ENCODE data around the gene AMN1. TPM values are rescaled to one million over a fixed set of nuclear protein-coding genes. Genes with fewer than 3 reads are reported as not detected.

Gene AMN1
- total RNA-seq, 1 experiment from 2014 or later: 26.9 TPM

DNA sequence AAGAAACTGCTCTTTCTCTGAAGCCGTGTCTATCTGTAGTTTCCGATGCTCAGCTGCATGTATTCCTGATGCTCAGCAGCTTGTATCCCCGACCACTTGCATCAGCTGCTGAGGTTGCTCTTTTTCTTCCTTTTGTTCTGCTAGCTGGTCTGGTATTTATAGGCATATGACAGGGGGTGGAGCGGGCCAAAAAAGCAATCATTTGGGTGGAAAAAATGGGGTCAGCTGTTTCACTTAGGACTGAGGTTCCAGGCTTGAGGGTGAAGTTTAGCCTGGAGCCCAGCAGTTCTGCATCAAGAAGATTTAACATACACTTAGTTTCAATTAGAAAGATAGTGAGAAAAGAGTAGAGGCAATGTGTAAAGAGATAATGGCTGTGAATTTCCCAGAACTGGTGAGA is 23.6 kb upstream of the AMN1 start:
- no peak overlapping the region; the same call in 1 of the 2 replicates for H3K4me2 ChIP-seq (ENCODE audit: low read length)
- no peaks in the 10 kb centered on the region for H3K9me2 ChIP-seq (ENCODE audit: insufficient read depth)
- no peaks in the 10 kb centered on the region for H3K9me3 ChIP-seq (ENCODE audit: control insufficient read depth in 1 of 2, insufficient read depth in 1 of 2, low read depth in 1 of 2, low read length in 2 of 2)
- ATAC-seq (no peak), DNase-seq (ENCODE audit: low read depth, low spot score) (no peak)
- ChIA-PET CTCF (no interaction called here), POLR2A (no interaction called here), RAD21 (ENCODE audit: low non-redundant PET in 1 of 2, low total read pairs in 2 of 2, uncharacterized antibody in 2 of 2, unreplicated experiment in 2 of 2) (no interaction called here)
- H2AFZ ChIP-seq (ENCODE audit: low read depth, low read length, poor library complexity, severe bottlenecking): no peak overlapping the region
- H3K79me2 ChIP-seq (ENCODE audit: insufficient read depth, low read length): no peaks in the 10 kb centered on the region
- H3K27me3 ChIP-seq (ENCODE audit: insufficient read depth, low read length): no peaks in the 10 kb centered on the region
- H4K20me1 ChIP-seq (ENCODE audit: insufficient read depth): no peaks in the 10 kb centered on the region
- BruUV-seq (replicated peaks): no TSS peak
- H3K4me3 ChIP-seq (replicated peaks in 1 of 2; ENCODE audit: low read depth in 1 of 2, low read length in 2 of 2): no peak overlapping the region
- peaks cover 63 to 65% of the 10 kb centered on the region in 2 experiments for H3K4me1 ChIP-seq (ENCODE audit: control insufficient read depth in 1 of 2, insufficient read depth in 2 of 2, low read length in 2 of 2)
- no peaks in the 10 kb centered on the region for H3K36me3 ChIP-seq (ENCODE audit: control insufficient read depth in 1 of 2, insufficient read depth in 2 of 2, low read length in 2 of 2)
- intact Hi-C loops (cut with micrococcal nuclease): no loop called here
- H3K27ac ChIP-seq (ENCODE audit: low read depth, low read length): no peak overlapping the region
- H3K9ac ChIP-seq (ENCODE audit: low read length): 0 out of 2 replicates have a peak overlapping the region, but pooled peaks have one; percentile 18
- TF ChIP-seq ELF1 (IDR thresholded peaks at IDR 0.05; ENCODE audit: borderline replicate concordance, low read depth): no peak
- TF ChIP-seq CEBPB (IDR thresholded peaks at IDR 0.05; ENCODE audit: low read depth): no peak
- TF ChIP-seq ZNF274 (IDR thresholded peaks at IDR 0.05; ENCODE audit: low read depth, low read length): no peak
- no peak for TF ChIP-seq ZFX (IDR thresholded peaks at IDR 0.05)

DNA sequence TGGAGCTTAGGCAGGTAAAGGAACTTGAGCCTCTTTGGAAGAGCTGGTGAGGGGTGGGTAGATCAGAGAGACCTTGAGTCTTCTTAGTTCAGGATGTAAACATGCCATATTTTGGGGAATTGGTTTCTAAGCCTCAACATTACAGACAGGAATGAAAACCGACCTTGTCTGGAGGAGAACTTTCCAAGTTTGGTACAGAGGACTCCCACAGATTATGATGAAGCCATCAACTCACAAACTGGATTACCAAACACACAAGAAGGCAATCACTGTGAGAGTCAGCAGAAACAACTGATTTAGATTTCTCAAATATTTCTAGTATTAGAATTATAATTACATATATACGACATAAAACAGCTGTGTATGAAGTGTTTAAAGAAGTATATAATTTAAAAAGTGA is 22.3 kb upstream of the AMN1 start:
- no TSS peak for BruUV-seq (replicated peaks)
- Histone ChIP-seq H3K4me2 (ENCODE audit: low read length) (peak overlapping the region; percentile 62; the same call in 1 of the 2 replicates), H3K36me3 (ENCODE audit: control insufficient read depth in 1 of 2, insufficient read depth in 2 of 2, low read length in 2 of 2) (no peaks in the 10 kb centered on the region), H3K9me2 (ENCODE audit: insufficient read depth) (no peaks in the 10 kb centered on the region), H3K4me1 (ENCODE audit: control insufficient read depth in 1 of 2, insufficient read depth in 2 of 2, low read length in 2 of 2) (peaks cover 63 to 65% of the 10 kb centered on the region in 2 experiments), H3K79me2 (ENCODE audit: insufficient read depth, low read length) (no peaks in the 10 kb centered on the region), H2AFZ (ENCODE audit: low read depth, low read length, poor library complexity, severe bottlenecking) (no peak overlapping the region), H3K4me3 (replicated peaks in 1 of 2; ENCODE audit: low read depth in 1 of 2, low read length in 2 of 2) (no peak overlapping the region), H3K27ac (ENCODE audit: low read depth, low read length) (peak overlapping the region; percentile 92), H3K27me3 (ENCODE audit: insufficient read depth, low read length) (no peaks in the 10 kb centered on the region), H4K20me1 (ENCODE audit: insufficient read depth) (no peaks in the 10 kb centered on the region), H3K9ac (ENCODE audit: low read length) (0 out of 2 replicates have a peak overlapping the region, but pooled peaks have one; percentile 30), H3K9me3 (ENCODE audit: control insufficient read depth in 1 of 2, insufficient read depth in 1 of 2, low read depth in 1 of 2, low read length in 2 of 2) (no peaks in the 10 kb centered on the region)
- no peak for DNase-seq (ENCODE audit: low read depth, low spot score)
- ATAC-seq: no peak
- RAD21 ChIA-PET (ENCODE audit: low non-redundant PET in 1 of 2, low total read pairs in 2 of 2, uncharacterized antibody in 2 of 2, unreplicated experiment in 2 of 2): interaction anchor here in 1 of 2 experiments (0.6 kb wide), 1 partner anchor 91 kb away, joined by 4 read pairs; no protein-coding TSS in a partner anchor
- intact Hi-C loops (cut with micrococcal nuclease): no loop called here
- POLR2A ChIA-PET: interaction anchor here (3.1 to 3.7 kb wide), 2 partner anchors 16 to 22 kb away, joined by 18 to 54 read pairs; partner anchors contain the start of gene AMN1
- CTCF ChIA-PET: no interaction called here
- TF ChIP-seq SIN3A (IDR thresholded peaks at IDR 0.05; ENCODE audit: low read depth) (no peak), EZH2 (IDR thresholded peaks at IDR 0.05) (no peak), POLR2AphosphoS5 (IDR thresholded peaks at IDR 0.05; ENCODE audit: low read depth, low read length) (no peak), RAD21 (IDR thresholded peaks at IDR 0.05; ENCODE audit: low read depth) (no peak), POLR2A (IDR thresholded peaks at IDR 0.05; ENCODE audit: borderline replicate concordance, extremely low read depth, insufficient read depth, insufficient read length) (no peak), JUND (IDR thresholded peaks at IDR 0.05) (no peak), SP1 (IDR thresholded peaks at IDR 0.05; ENCODE audit: low read depth) (no peak), ZFX (IDR thresholded peaks at IDR 0.05) (no peak), ZNF274 (IDR thresholded peaks at IDR 0.05; ENCODE audit: low read depth, low read length) (no peak), YY1 (IDR thresholded peaks at IDR 0.05; ENCODE audit: extremely low read depth, insufficient replicate concordance, low read depth, low read length) (no peak), EZH2phosphoT487 (IDR thresholded peaks at IDR 0.05; ENCODE audit: borderline replicate concordance) (no peak), SRF (IDR thresholded peaks at IDR 0.05; ENCODE audit: low read depth) (no peak), CEBPB (IDR thresholded peaks at IDR 0.05; ENCODE audit: low read depth) (no peak), ELF1 (IDR thresholded peaks at IDR 0.05; ENCODE audit: borderline replicate concordance, low read depth) (no peak), FOSL1 (IDR thresholded peaks at IDR 0.05; ENCODE audit: low read depth) (no peak)
- TF ChIP-seq, protein P1, sequence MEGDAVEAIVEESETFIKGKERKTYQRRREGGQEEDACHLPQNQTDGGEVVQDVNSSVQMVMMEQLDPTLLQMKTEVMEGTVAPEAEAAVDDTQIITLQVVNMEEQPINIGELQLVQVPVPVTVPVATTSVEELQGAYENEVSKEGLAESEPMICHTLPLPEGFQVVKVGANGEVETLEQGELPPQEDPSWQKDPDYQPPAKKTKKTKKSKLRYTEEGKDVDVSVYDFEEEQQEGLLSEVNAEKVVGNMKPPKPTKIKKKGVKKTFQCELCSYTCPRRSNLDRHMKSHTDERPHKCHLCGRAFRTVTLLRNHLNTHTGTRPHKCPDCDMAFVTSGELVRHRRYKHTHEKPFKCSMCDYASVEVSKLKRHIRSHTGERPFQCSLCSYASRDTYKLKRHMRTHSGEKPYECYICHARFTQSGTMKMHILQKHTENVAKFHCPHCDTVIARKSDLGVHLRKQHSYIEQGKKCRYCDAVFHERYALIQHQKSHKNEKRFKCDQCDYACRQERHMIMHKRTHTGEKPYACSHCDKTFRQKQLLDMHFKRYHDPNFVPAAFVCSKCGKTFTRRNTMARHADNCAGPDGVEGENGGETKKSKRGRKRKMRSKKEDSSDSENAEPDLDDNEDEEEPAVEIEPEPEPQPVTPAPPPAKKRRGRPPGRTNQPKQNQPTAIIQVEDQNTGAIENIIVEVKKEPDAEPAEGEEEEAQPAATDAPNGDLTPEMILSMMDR (IDR thresholded peaks at IDR 0.05 in 2 of 3, conservative IDR thresholded peaks at IDR 0.05 in 1 of 3; ENCODE audit: borderline replicate concordance in 1 of 3, insufficient read depth in 1 of 3, low read depth in 2 of 3, low read length in 2 of 3): no peak
- TF ChIP-seq, protein P2, sequence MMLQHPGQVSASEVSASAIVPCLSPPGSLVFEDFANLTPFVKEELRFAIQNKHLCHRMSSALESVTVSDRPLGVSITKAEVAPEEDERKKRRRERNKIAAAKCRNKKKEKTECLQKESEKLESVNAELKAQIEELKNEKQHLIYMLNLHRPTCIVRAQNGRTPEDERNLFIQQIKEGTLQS (IDR thresholded peaks at IDR 0.05): no peak
- TF ChIP-seq, protein P3, sequence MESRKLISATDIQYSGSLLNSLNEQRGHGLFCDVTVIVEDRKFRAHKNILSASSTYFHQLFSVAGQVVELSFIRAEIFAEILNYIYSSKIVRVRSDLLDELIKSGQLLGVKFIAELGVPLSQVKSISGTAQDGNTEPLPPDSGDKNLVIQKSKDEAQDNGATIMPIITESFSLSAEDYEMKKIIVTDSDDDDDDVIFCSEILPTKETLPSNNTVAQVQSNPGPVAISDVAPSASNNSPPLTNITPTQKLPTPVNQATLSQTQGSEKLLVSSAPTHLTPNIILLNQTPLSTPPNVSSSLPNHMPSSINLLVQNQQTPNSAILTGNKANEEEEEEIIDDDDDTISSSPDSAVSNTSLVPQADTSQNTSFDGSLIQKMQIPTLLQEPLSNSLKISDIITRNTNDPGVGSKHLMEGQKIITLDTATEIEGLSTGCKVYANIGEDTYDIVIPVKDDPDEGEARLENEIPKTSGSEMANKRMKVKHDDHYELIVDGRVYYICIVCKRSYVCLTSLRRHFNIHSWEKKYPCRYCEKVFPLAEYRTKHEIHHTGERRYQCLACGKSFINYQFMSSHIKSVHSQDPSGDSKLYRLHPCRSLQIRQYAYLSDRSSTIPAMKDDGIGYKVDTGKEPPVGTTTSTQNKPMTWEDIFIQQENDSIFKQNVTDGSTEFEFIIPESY (IDR thresholded peaks at IDR 0.05; ENCODE audit: extremely low read depth, insufficient replicate concordance, low read length): no peak
